ENCODE measurements around the gene BUB3. TPM values are rescaled to one million over a fixed set of nuclear protein-coding genes. Genes with fewer than 3 reads are reported as not detected.

The BUB3 gene
- total and polyA plus RNA-seq, 2 experiments from 2014 or later, result 243 to 272 TPM

GRCh38 chr10:123143825-123144168, 10.4 kb upstream of the BUB3 start:
- H3K4me3 ChIP-seq, result peak overlapping the region; percentile 48
- H3K79me2 ChIP-seq (replicated peaks; ENCODE audit: insufficient read depth), result no peaks in the 10 kb centered on the region
- peaks cover 100% of the 10 kb centered on the region for H3K27me3 ChIP-seq (ENCODE audit: insufficient read depth)
- Mint-ChIP-seq H3K27me3 (ENCODE audit: insufficient read depth, low read depth, poor library complexity) (peaks cover 92% of the 10 kb centered on the region), H3K36me3 (ENCODE audit: low read depth) (peaks cover under 1% of the 10 kb centered on the region; the same call in 1 of the 3 replicates), H3K27ac (no peak overlapping the region), H3K4me3 (peak overlapping the region; percentile 61), H3K4me1 (peaks cover 69% of the 10 kb centered on the region), H3K9me3 (peaks cover 4% of the 10 kb centered on the region; the same call in 2 of the 3 replicates)
- H3K27ac ChIP-seq (ENCODE audit: low read depth), result no peak overlapping the region
- ATAC-seq (no peak), DNase-seq (ENCODE audit: low spot score) (no peak)
- H2AFZ ChIP-seq, result no peak overlapping the region
- no peak for TF ChIP-seq ZNF114 (CRISPR knock-in tag; IDR thresholded peaks at IDR 0.05)
- TF ChIP-seq REST (IDR thresholded peaks at IDR 0.05; ENCODE audit: unreplicated experiment), result no peak
- TF ChIP-seq JUNB (IDR thresholded peaks at IDR 0.05; ENCODE audit: unreplicated experiment), result no peak
- TF ChIP-seq ETS1 (IDR thresholded peaks at IDR 0.05), result no peak
- TF ChIP-seq CTCF (conservative IDR thresholded peaks at IDR 0.05; ENCODE audit: low read depth in 2 of 2), result no peak
- no peak for TF ChIP-seq EZH2phosphoT487 (IDR thresholded peaks at IDR 0.05; ENCODE audit: unreplicated experiment)
- peak; percentile 7 for TF ChIP-seq EZH2 (IDR thresholded peaks at IDR 0.05; ENCODE audit: low read depth, unreplicated experiment)
- peaks cover 42% of the 10 kb centered on the region for H3F3A ChIP-seq (replicated peaks; ENCODE audit: low read depth)
- peaks cover 17% of the 10 kb centered on the region; the same call in 1 of the 2 replicates for H4K20me1 ChIP-seq (replicated peaks; ENCODE audit: insufficient read depth)
- H3K36me3 ChIP-seq (ENCODE audit: insufficient read depth), result no peaks in the 10 kb centered on the region
- H3K9me2 ChIP-seq (ENCODE audit: insufficient read depth), result no peaks in the 10 kb centered on the region
- H3K4me1 ChIP-seq (ENCODE audit: insufficient read depth), result peaks cover 72% of the 10 kb centered on the region
- H3K4me2 ChIP-seq, result peak overlapping the region; percentile 82
